GM18873 (cell line): ENCODE measurements around the gene KIAA0825.
A peak's percentile ranks its signal among the peaks of the same experiment; 100 is the strongest.
"Not testable (repeated sequence)": the region's sequence is repeated elsewhere in the genome, so short reads cannot be mapped to it uniquely, and the experiment has no call there.

Experiments used
- ATAC-seq: cut with Tn5 transposase; IDR thresholded peaks from one replicate; pipeline ENCODE4 v1.9.1; 2021; ENCODE audit warnings: mild to moderate bottlenecking, moderate library complexity, moderate number of reproducible peaks; ENCODE audit not compliant: unreplicated experiment, low FRiP score

The KIAA0825 gene

GRCh38 chr5:94389515-94389899, 228.9 kb downstream of the KIAA0825 start:
- ATAC-seq = peak; percentile 59

GRCh38 chr5:94388773-94389514, 229.5 kb downstream of the KIAA0825 start:
- ATAC-seq = no peak

- ATAC-seq = no peak
Measured at GRCh38 chr5:94385767-94386166, 232.6 kb downstream of the KIAA0825 start.

GRCh38 chr5:94378062-94378461, 240.3 kb downstream of the KIAA0825 start:
- no peak for ATAC-seq

- ATAC-seq = no peak
Measured at GRCh38 chr5:94376672-94377345, 241.6 kb downstream of the KIAA0825 start.

- ATAC-seq = no peak
Measured at GRCh38 chr5:94375801-94376200, 242.6 kb downstream of the KIAA0825 start.

- ATAC-seq = no peak
Measured at GRCh38 chr5:94374336-94374735, 244.1 kb downstream of the KIAA0825 start.

- ATAC-seq = no peak
Measured at GRCh38 chr5:94367900-94368299, 250.5 kb downstream of the KIAA0825 start.

- ATAC-seq = no peak
Measured at GRCh38 chr5:94366811-94367210, 251.6 kb downstream of the KIAA0825 start.

GRCh38 chr5:94362857-94363256, 255.5 kb downstream of the KIAA0825 start:
- no peak for ATAC-seq

- no peak for ATAC-seq
Measured at GRCh38 chr5:94361832-94362796, 256.3 kb downstream of the KIAA0825 start.

- ATAC-seq = no peak
Measured at GRCh38 chr5:94361161-94361560, 257.2 kb downstream of the KIAA0825 start.

- no peak for ATAC-seq
Measured at GRCh38 chr5:94360382-94361130, 257.8 kb downstream of the KIAA0825 start.

GRCh38 chr5:94359880-94360279, 258.5 kb downstream of the KIAA0825 start:
- no peak for ATAC-seq

- ATAC-seq = no peak
Measured at GRCh38 chr5:94355811-94356210, 262.6 kb downstream of the KIAA0825 start.

GRCh38 chr5:94354837-94355485, 263.4 kb downstream of the KIAA0825 start:
- ATAC-seq = not testable (repeated sequence)

GRCh38 chr5:94353605-94354004, 264.8 kb downstream of the KIAA0825 start:
- ATAC-seq = no peak

- no peak for ATAC-seq
Measured at GRCh38 chr5:94347130-94347529, 271.3 kb downstream of the KIAA0825 start.

- no peak for ATAC-seq
Measured at GRCh38 chr5:94345257-94345656, 273.1 kb downstream of the KIAA0825 start.

- ATAC-seq = no peak
Measured at GRCh38 chr5:94337617-94338016, 280.8 kb downstream of the KIAA0825 start.
